Measurements from ENCODE around the gene TMEM215.

The TMEM215 gene

GRCh38 chr9:32783168-32783891 is at the start of gene TMEM215:
Gene TMEM215 (plus strand): TSS chr9:32783540. CDS start chr9:32784184, 644 bp downstream.
- no peak for DNase-seq (ENCODE audit: extremely low read depth, low read depth)
- no peak for TF ChIP-seq CTCF (IDR thresholded peaks at IDR 0.05; ENCODE audit: low read depth, low read length, missing control alignments)
- no peak within 1 kb of the TSS for H3K4me3 ChIP-seq (replicated peaks; ENCODE audit: low read depth, low read length)

GRCh38 chr9:32735476-32735875 is 47.9 kb upstream of the TMEM215 start:
- no peak for DNase-seq (ENCODE audit: extremely low read depth, low read depth)
- H3K4me3 ChIP-seq (replicated peaks; ENCODE audit: low read depth, low read length), result no peak overlapping the region
- no peak for TF ChIP-seq CTCF (IDR thresholded peaks at IDR 0.05; ENCODE audit: low read depth, low read length, missing control alignments)

- no peak for DNase-seq (ENCODE audit: extremely low read depth, low read depth)
- no peak for TF ChIP-seq CTCF (IDR thresholded peaks at IDR 0.05; ENCODE audit: low read depth, low read length, missing control alignments)
- H3K4me3 ChIP-seq (replicated peaks; ENCODE audit: low read depth, low read length), result no peak overlapping the region
Measured at GRCh38 chr9:32737378-32737777, 46.0 kb upstream of the TMEM215 start.

- no peak for TF ChIP-seq CTCF (IDR thresholded peaks at IDR 0.05; ENCODE audit: low read depth, low read length, missing control alignments)
- no peak overlapping the region for H3K4me3 ChIP-seq (replicated peaks; ENCODE audit: low read depth, low read length)
- no peak for DNase-seq (ENCODE audit: extremely low read depth, low read depth)
Measured at GRCh38 chr9:32738501-32739172, 44.7 kb upstream of the TMEM215 start.

GRCh38 chr9:32741706-32742105 is 41.6 kb upstream of the TMEM215 start:
- DNase-seq (ENCODE audit: extremely low read depth, low read depth), result no peak
- H3K4me3 ChIP-seq (replicated peaks; ENCODE audit: low read depth, low read length), result no peak overlapping the region
- TF ChIP-seq CTCF (IDR thresholded peaks at IDR 0.05; ENCODE audit: low read depth, low read length, missing control alignments), result no peak

- TF ChIP-seq CTCF (IDR thresholded peaks at IDR 0.05; ENCODE audit: low read depth, low read length, missing control alignments), result no peak
- H3K4me3 ChIP-seq (replicated peaks; ENCODE audit: low read depth, low read length), result no peak overlapping the region
- DNase-seq (ENCODE audit: extremely low read depth, low read depth), result no peak
Measured at GRCh38 chr9:32742296-32742695, 41.0 kb upstream of the TMEM215 start.

All from HFF-Myc (cell line).